GM21390 (cell line): ENCODE data around the gene URAD.
"Not testable (repeated sequence)": the region's sequence is repeated elsewhere in the genome, so short reads cannot be mapped to it uniquely, and the experiment has no call there.

Experiments used
- ATAC-seq: cut with Tn5 transposase; IDR thresholded peaks from one replicate; pipeline ENCODE4 v1.9.1; 2021; ENCODE audit not compliant: unreplicated experiment

The URAD gene

DNA sequence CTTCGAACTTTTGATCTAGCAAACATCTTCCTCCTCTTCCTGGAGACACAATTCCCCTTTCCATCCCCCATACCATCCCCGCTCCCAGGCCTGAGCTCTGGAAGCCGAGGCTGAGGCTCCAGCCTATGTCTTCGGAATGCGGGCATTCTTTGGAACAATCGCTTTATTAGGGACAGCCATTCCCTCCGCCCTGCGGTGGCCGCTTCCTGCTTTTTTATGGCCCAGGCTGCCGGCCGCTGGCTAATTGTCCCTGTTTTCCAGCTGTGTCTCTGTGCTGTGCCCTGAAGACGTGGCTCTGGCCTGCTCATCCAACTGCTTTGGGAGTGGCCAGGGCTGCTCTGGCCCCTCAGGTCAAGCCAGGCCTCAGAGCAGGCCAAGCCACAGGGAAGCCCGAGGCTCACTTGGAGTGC is 17.3 kb downstream of the URAD start:
- no peak for ATAC-seq

DNA sequence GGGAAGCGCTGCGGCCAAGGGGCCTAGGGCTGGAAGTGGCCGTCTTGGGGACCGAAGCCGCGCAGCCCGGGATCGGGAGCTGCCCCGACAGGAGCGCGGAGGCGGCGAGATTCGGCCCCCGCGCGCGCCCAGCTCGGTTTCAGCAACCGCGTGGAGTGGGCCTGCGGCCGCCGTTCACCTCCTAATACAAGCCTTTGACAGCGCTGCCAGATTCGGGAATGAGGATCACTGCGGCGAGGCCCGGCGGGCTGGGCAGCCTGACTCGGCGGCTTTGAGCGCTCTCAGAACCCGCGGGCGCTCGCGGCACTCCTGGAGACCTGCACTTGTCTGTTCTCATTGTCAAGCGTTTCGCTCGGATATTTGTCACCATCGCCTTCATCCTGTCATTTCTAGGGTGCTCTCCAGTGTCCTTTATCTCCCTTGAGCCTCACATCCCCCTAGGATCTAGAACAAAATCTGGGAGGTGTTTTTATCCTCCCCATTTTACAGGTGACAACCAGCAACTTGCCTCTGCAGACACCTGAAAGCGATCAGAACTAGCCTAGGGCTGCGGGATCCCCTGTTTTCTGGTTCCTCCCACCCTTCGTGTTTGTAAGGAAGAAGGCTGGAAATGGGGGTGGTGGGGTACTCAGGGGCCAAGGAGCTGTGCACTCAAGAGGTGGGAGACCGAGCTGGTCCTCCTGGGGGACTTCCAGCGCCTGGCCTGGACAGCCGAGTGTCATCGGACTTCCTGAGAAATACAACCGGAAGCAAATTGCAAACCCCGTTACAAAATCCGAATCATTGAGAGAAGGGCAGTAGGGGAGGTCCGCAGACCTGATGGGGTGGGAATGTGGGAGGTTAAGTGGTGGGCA is 17.9 kb downstream of the URAD start:
- ATAC-seq = no peak

DNA sequence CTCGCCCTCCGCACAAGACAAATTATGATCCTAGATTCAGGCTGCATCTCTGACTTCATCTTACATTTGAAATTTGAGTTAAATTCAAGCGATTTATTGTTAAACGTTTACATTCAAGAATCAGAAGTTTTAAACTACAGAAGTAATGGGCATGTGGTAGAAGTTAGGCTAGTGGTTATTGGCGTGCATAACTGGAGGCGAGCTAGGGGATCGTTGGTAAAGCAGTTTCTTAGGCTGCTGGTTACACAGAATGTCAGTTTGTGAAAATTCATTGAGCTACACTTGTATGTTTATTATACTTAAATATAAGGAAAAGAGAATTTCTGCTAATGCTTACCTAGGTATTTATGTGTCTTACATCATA is 18.6 kb downstream of the URAD start:
- no peak for ATAC-seq

DNA sequence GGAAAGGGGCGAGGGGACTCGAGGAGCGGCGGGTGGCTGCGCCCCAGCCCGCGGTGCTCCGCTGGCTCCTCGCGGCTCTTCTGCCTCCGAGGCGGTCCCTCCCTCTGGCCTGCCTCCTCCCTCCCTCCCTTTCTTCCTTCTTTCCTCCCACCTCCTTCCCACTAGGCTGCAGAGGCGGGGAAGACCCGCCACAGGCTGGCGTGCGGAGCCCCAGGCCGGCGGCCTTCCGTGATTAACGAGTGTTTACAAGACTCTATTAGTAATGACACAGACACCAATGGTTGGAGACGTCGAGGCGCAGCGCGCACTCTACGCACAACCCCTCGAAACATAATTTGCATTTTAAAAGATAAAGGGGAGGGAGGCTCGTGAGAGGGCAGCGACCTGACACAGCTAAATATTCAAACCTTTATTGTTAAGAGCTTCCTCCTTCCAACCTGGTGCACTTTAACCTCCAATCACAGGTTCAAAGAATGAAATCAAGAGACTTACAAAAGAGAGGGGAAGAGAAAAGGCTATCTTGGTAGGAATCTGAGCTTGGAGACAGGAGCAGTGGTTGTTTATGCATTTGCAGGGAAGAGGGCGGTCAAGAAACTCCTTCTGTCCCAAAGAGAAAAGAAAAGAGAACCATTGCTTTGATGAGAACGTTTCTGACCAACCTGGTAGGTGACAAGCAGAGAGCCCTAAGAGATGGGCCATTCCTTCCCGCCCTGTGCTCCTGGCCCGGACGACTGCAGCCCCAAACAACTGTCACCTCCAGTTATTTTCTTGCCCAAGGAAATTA is 19.2 kb downstream of the URAD start, which contains the start of gene CDX2:
CDX2 (minus strand) TSS at position 234 of the 784 bp plus-strand sequence. CDS start 309 bp downstream, outside the sequence.
- no peak for ATAC-seq

GRCh38 chr13:27968316-27969081 is 20.0 kb downstream of the URAD start:
- no peak for ATAC-seq

- ATAC-seq = no peak
Observed at GRCh38 chr13:27967736-27968315, 20.7 kb downstream of the URAD start.

- ATAC-seq = no peak
Observed at GRCh38 chr13:27967203-27967735, 21.2 kb downstream of the URAD start.

DNA sequence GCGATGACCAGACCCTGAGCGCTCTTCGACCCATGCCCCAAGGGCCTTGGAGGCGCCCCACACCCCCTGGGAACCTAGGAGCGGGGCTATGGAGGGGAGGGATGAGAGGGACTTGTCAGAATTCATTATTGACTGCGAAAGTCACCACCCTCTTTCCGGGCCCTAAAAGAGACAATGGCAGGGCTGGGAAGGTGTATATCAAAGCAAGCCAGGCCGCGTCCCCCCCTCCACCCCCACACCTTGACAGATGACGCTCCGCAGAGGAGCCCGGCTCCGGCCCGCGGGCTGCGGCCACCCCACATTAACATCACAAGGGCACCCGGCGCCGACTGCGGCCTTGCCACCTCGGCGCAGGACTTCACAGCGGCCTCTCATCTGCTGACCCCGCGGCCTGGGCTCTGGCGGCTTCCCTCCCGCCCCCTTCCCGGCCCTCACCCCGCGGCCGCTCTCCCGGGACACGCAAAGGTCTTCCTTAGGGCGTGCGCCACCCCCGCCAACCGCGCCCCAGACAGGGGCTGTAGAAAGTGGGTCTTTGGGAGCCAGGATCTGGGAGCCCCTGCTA is 21.8 kb downstream of the URAD start:
- no peak for ATAC-seq

GRCh38 chr13:27965740-27966640 is 22.5 kb downstream of the URAD start:
- ATAC-seq = no peak

DNA sequence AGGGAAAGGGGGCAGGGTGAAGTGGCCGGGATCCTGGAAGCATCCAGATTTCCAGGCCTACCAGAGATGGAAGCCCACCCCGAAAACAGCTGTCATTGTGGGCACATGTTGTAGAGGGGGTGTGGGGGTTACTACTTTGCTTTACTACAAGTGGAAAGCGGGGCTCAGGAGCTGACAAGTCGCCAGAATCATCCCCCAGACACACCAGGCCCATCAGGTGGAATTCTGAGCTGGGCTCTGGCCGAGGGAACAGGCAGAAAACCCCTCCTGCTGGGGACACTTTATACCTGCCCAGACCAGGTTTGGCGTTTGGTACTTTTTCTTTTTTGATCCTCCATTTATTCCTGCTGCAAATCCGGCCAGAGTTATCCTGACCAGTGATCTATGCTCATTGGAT is 23.2 kb downstream of the URAD start:
- ATAC-seq = no peak

DNA sequence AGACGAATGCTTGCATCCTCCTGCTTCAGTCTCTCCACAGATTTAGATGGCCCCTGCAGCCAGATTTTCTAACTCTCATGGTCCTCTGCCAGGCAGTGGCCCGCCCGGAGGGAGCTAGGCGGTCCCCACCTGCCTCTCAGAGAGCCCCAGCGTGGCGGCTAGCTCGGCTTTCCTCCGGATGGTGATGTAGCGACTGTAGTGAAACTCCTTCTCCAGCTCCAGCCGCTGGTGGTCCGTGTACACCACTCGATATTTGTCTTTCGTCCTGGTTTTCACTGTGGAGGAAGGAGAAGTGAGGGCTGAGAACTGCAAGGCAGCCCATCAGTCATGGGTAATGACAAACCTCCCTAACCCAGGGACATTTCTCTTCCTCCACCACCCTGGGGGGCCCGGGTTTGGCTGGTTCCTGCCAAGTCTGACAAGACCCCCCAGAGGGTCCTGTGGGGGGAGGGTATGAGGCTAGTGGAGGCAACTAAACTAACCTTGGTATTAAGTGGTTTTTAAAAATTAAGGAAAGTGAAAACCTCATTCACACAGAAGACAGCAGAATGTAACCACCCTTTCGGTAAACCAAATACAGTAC is 23.7 kb downstream of the URAD start:
- ATAC-seq = no peak

- not testable (repeated sequence) for ATAC-seq
Observed at GRCh38 chr13:27964206-27964605, 24.3 kb downstream of the URAD start.

DNA sequence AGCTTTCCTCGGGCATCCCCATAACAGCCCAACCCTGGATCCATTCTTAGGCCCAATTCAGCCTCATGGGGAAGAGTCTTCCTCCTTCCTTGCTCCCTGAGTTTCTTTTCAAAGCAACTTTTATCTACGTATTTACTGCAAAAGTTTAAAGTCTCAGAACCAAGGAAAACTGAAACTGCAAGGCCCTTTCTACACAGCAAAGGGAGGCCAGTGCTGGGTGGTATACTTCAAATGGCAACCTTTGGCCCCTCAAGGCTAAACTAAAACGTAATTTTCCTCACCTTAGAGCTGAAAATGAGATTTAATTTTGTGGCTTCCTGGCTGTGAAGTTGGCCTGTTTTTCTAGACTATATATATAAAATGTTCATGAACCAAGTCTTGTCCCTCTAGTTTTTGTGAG is 25.0 kb downstream of the URAD start:
- ATAC-seq = no peak

DNA sequence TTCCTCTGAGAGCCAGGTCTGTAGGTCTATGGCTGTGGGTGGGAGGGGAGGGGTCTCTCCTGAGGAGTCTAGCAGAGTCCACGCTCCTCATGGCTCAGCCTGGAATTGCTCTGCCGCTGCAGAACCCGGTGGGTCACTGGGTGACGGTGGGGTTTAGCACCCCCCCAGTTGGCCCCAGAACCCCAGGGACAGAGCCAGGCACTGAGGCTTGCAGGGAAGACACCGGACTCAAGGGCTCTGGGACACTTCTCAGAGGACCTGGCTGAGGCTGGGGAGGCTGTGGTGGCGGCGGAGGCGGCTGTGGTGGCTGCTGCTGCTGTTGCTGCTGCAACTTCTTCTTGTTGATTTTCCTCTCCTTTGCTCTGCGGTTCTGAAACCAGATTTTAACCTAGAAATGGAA is 25.5 kb downstream of the URAD start:
- ATAC-seq = no peak

GRCh38 chr13:27962128-27962841 is 26.2 kb downstream of the URAD start:
- no peak for ATAC-seq

DNA sequence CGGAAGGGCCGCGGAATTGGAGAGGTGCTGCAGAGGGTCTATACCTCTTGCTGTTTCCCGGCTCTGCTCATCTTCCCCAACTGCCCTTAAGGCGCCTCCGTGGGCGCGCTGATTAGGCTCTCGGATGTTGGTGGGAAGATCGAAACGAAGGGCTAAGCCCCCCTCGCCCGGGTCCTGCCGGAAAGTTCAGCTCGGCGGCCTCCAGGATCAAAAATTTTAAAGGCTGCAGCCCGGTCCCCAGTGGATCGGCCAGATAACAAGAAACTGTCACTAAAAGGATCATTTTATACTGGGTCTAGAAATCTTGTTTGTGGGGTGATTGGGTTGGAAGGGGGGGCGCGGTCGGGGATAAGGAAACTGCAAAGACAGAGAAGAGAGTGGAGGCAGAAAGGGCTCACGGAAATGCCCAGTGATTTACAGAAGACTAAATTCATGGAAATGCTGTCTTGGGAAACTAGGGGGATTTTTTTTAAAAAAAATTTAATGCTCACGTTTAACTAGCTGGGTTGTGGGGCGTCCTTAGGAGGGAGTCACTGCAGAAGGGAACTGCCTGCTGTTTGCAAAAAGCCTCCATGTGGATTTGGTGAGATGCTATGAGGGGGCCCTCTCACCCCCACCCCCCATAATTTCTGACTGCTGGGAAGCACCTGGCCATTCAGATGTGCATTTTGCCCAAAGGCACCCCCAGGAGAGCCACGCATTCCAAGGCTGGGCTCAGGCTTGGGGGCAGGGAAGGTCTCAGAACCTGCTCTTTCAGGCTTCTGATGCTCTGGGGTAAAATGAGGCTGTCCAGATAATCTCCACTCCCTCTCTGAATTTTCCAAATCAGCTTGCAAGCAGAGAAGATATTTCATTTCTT is 27.0 kb downstream of the URAD start:
- ATAC-seq = no peak

GRCh38 chr13:27960362-27961226 is 27.9 kb downstream of the URAD start:
- no peak for ATAC-seq
